UCSD-AML1 (cell line): ENCODE results near the gene EPAS1.

Source experiments
- DNase-seq: peaks from one replicate; lab custom pipeline; 2025; ENCODE audit not compliant: unreplicated experiment; lab: John Stamatoyannopoulos, UW

Gene EPAS1

GRCh38 chr2:46273225-46273863 lies 23.9 kb upstream of the EPAS1 start:
- no peak for DNase-seq

GRCh38 chr2:46273919-46274318 lies 23.3 kb upstream of the EPAS1 start:
- DNase-seq = no peak

- DNase-seq = no peak
Measured at GRCh38 chr2:46274586-46274985, 22.6 kb upstream of the EPAS1 start.

- DNase-seq = peak; percentile 85
Measured at GRCh38 chr2:46275995-46276394, 21.2 kb upstream of the EPAS1 start.

- DNase-seq = no peak
Measured at GRCh38 chr2:46276642-46277041, 20.6 kb upstream of the EPAS1 start.

GRCh38 chr2:46277431-46278190 lies 19.6 kb upstream of the EPAS1 start:
- DNase-seq = peak; percentile 81

- no peak for DNase-seq
Measured at GRCh38 chr2:46278952-46279351, 18.3 kb upstream of the EPAS1 start.

GRCh38 chr2:46281939-46282338 lies 15.3 kb upstream of the EPAS1 start:
- no peak for DNase-seq

- no peak for DNase-seq
Measured at GRCh38 chr2:46283693-46284092, 13.5 kb upstream of the EPAS1 start.

- no peak for DNase-seq
Measured at GRCh38 chr2:46284260-46284659, 12.9 kb upstream of the EPAS1 start.

- DNase-seq = no peak
Measured at GRCh38 chr2:46284796-46285195, 12.4 kb upstream of the EPAS1 start.

GRCh38 chr2:46286715-46287114 lies 10.5 kb upstream of the EPAS1 start:
- no peak for DNase-seq

- DNase-seq = no peak
Measured at GRCh38 chr2:46290078-46290477, 7.1 kb upstream of the EPAS1 start.

- no peak for DNase-seq
Measured at GRCh38 chr2:46293466-46293865, 3.7 kb upstream of the EPAS1 start.

- DNase-seq = peak; percentile 23
Measured at GRCh38 chr2:46294176-46294836, 2.9 kb upstream of the EPAS1 start.

- DNase-seq = peak; percentile 60
Measured at GRCh38 chr2:46296216-46296839, 879 bp upstream of the EPAS1 start.

- peak; percentile 51 for DNase-seq
Measured at GRCh38 chr2:46297546-46298271, 502 bp downstream of the EPAS1 start.

GRCh38 chr2:46298272-46298521 lies 990 bp downstream of the EPAS1 start:
- no peak for DNase-seq

- DNase-seq = peak; percentile 62
Measured at GRCh38 chr2:46298522-46299353, 1.5 kb downstream of the EPAS1 start.
